VCaP (cell line): ENCODE results near the gene IL12RB1.

Experiments used
- H3K27ac ChIP-seq: fragments of 450-650 bp; 2 replicates; pipeline ENCODE4 v1.5.1; 2017
- TF ChIP-seq, protein P1 (sequence below): fragments of 450-650 bp; conservative IDR thresholded peaks from 2 replicates; pipeline ENCODE4 v1.5.1; 2017; ENCODE audit warnings: mild to moderate bottlenecking, moderate library complexity

IL12RB1 gene

DNA sequence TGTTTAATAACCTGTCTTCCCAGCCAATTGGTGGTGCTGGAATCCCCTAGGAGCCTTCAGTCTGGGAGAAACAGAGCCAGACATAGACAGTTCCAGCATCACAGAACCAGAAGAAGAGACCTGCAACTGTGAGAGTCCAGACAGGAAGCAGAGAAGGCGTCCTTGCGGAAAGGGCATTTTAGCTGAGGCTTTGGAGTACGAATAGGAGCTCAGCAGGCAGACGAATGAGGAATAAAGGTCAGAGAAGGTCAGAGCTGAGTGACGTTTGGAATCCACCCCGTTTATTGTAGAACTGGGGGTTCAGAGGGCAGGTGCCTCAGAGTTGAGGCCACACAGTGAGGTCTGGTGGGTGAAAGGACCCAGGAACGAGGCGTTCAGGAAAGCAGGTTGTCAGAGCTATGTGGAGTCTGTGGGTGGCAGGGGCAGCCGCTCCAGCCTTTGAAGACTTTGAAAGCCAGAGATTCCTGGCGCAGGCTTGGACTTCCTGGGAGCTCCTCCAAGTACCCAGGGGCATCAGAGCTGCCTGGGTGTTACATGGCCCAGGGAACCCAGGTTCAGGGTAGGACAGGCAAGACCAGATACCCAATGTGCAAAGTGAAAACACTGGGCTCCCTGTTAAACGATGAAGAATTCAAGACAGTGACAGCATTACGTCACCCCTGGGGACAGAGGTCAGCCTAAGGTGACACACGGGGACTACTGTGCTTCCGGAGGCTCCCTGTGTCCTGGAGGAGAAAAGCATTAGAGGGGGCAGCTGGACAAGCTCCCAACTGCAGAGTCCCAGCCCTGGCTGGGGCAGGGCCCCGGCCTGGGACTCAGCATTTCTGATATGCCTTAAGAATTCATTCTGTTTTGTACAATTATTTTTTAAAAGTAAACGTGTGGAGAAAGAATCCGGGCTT lies 73.3 kb downstream of the IL12RB1 start:
- TF ChIP-seq, protein P1, sequence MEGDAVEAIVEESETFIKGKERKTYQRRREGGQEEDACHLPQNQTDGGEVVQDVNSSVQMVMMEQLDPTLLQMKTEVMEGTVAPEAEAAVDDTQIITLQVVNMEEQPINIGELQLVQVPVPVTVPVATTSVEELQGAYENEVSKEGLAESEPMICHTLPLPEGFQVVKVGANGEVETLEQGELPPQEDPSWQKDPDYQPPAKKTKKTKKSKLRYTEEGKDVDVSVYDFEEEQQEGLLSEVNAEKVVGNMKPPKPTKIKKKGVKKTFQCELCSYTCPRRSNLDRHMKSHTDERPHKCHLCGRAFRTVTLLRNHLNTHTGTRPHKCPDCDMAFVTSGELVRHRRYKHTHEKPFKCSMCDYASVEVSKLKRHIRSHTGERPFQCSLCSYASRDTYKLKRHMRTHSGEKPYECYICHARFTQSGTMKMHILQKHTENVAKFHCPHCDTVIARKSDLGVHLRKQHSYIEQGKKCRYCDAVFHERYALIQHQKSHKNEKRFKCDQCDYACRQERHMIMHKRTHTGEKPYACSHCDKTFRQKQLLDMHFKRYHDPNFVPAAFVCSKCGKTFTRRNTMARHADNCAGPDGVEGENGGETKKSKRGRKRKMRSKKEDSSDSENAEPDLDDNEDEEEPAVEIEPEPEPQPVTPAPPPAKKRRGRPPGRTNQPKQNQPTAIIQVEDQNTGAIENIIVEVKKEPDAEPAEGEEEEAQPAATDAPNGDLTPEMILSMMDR = no peak
- H3K27ac ChIP-seq = no peak overlapping the region

DNA sequence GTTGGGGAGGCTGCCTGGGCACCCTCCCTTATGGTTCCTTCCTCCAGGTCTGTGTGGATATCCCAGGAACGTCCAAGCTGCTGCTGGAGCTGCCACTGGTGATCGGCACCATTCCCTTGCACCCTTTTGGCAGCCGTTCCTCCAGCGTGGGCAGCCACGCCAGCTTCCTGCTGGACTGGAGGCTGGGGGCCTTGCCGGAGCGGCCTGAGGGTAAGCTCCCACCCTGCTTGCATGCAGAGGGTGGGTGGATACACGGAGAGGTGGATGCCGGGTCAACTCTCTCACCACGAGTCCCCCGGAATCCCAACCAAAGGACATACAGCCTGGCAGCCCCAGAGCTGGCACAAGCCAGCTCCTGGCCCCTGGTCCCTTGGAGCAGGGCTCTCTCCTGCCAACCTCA lies 76.6 kb downstream of the IL12RB1 start:
- H3K27ac ChIP-seq = no peak overlapping the region
- TF ChIP-seq, protein P1 = no peak

DNA sequence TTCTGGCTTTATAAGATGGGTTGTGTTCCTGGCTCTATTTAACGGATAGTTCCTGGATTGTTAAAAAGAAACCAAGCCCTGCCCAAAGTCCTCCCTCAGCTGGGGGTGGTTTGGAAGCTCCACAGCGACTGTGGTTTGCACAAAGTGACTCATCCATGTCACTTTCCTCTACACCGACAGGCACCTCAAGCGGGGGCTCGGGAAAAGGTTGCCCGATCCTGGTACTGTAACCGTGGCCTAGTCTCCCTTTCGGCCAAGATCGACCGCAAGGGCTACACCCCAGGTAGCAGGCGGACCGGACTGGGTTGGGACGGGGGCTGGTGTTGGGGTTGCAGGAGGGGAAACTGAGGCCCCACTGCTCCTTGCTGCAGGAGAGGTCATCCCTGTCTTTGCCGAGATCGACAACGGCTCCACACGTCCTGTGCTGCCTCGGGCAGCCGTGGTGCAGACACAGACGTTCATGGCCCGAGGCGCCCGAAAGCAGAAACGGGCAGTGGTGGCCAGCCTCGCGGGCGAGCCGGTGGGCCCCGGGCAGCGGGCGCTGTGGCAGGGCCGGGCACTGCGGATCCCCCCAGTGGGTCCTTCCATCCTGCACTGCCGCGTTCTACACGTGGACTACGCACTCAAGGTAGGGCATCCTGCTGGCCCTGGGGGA lies 77.2 kb downstream of the IL12RB1 start:
- no peak overlapping the region for H3K27ac ChIP-seq
- TF ChIP-seq, protein P1 = no peak
